Measurements from ENCODE around the gene MLLT10.

GRCh38 chr10:21506351-21506750, 27.7 kb upstream of the MLLT10 start:
- TF ChIP-seq TAF1 (IDR thresholded peaks at IDR 0.05; ENCODE audit: borderline replicate concordance, low read depth, low read length) (no peak), POLR2A (IDR thresholded peaks at IDR 0.05; ENCODE audit: low read depth, low read length) (no peak)
